ENCODE measurements around the gene SMCO3. TPM values are rescaled to one million over a fixed set of nuclear protein-coding genes. Genes with fewer than 3 reads are reported as not detected.
A peak's percentile ranks its signal among the peaks of the same experiment; 100 is the strongest.

Gene SMCO3
- polyA plus RNA-seq, 12 donors, result 0.05 to 0.39 (median 0.20) TPM; not detected in 3

GRCh38 chr12:14828892-14829291, 14.9 kb upstream of the SMCO3 start:
- no peak for DNase-seq

DNA sequence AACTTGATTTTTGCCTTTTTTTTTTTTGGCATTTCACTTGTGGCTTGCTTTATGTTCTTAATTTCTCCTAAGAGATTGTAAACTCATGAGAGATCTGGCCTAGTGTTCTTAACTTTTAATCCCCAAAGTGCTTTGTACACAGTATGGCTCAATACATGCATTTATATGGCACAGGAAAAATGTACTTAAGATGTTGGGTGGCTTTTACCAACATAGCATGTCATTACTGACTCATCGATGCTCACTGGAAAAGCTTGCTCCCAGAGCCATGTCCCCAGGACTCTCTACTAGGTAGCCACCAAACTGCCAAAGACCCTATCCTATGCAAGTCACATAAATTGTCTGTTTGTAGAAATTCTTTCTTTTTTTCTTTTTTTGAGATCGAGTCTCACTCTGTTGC, 13.1 kb upstream of the SMCO3 start:
- no peak for DNase-seq

- DNase-seq, result no peak
Measured at GRCh38 chr12:14826491-14826890, 12.5 kb upstream of the SMCO3 start.

DNA sequence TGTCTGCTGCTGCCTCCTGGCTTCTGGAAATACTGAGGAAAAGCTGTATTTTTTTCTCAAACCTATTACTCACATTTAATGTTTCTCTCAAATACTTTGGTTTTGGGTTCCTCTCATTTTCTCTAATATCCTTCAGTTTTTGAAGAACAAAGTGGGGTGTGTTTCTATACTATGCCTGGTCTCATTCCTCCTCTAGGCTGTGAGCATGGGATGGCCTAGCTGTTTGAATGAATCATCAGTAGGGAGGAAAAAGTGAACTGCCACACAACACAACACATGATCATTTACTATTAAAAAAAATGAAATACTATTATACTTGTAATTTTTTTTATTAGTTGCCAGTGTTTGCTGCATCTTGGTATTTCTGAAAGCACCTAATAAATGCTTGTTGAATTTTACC, 11.3 kb upstream of the SMCO3 start:
- no peak for DNase-seq

DNA sequence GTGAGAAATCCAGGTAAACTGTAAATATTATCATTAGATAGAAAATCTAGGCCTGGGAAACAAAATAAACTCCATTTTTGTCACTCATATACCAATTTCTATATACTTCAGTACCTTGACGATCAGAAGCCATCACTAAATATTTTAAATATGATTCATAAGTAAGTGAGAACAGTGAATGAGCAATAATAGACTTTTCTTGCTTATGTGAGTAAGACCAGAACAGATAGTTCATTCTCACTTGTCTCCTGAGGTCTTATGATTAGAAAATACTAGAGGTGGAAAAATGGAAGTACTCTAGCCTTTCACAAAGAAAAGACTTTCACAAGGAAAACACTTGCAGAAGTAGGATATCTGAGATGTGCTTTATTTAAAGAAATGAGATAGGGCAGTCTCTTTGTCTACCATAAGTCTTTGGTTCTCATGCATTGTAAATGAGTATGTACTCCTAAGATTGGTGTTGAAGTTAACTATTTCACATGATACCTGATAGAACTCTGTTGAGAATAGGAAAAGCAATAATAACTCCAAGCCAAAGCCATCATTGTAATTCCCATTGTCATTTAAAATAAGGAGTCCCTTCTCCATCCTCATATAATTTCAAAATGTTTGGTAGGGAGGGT, 10.1 kb upstream of the SMCO3 start:
- no peak for DNase-seq

- no peak for DNase-seq
Measured at GRCh38 chr12:14811486-14811885, 2.5 kb downstream of the SMCO3 start.

GRCh38 chr12:14810953-14811483, 3.0 kb downstream of the SMCO3 start:
- DNase-seq, result no peak

DNA sequence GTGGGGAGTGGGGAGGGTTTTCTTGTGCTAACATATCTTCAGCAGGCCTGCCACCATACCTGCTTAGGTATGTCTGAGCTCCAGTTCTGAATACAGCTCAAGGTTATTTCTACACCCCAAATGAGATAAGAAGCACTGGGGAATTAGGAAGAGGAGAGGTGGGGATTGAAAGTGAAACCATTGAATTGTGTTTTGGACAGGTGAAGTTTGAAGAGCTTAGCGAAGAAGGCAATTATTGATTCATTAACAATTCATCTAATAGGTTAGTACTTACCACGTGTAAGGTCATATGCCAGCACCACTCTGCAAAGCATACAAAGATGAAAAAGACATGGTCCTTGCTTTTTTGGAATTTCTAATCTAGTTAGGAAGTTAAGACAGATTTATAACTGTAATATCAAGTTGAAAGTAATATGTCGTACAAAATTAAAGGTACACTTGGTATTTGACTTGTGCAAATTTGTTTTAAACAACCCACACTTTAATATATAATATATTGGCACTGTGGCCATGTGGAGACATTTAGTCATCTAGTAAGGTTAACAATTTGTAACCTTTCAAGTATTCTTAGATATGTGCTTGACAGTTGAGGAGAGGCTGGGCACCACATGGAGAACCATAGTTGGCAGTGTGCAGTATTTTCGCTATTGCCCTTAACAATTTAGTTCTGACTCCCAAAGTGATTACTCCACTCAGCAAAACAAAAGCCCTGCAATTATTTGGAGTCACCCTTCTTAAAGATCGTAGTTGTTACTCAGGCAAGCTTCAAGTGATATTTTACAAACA, 3.6 kb downstream of the SMCO3 start:
- DNase-seq, result no peak

DNA sequence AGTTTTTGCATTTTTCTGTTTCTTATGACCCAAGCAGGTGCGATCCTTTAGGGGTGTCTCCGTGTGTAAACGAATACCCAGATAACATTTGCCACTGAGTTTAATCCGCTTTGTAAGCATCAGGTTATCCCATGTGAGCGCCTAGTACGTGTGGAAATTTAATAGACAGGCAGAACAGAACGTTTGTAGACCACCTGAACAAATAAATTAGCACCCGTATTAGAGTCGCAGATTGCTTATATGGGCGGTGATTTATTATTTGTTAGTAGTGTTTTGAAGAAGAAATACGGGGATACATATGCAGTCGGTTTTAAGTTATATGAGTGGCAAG, 10.2 kb downstream of the SMCO3 start:
- no peak for DNase-seq

DNA sequence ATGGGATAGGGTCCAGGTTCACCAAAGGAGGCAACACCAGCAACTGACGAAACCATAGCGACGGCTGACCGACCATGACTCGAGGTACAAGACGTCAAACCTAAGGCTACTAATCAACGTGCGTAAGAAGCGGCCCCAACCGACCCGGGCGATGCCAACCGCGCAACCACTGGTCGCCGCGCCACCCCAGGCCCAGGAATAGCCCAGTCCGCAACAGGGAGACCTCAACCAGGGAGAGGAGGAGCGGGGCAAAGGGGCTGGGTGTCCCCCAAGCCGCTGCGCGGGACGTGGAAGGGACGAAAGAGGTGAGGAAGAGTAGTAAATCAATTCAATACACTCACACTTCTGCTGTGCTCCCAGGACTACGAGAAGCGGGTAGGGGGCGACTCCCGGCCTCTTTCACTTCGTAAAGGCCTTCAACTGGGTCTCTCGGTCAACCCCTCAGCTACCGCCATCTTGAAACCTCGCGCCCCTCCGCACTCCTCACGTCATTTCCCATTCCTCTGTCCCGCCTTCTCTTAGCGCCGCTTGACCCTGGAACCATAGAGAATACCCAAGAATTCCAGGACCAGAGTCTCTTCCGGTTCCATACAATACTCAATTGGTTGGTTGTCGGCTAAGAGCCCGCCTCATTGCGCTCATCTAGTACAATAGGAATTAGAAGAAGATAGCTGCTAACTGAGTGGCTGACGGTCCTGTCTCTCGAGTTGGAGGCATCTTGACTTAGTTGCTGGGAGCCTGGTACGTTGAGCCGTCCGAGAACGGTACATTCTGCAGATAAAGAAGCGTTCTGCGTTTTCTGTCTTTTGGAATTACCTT, 10.8 kb downstream of the SMCO3 start, which contains the start of the genes C12orf60 and WBP11:
Gene C12orf60, plus strand, starts transcription at position 660 of the 819 bp plus-strand sequence. CDS start 19,266 bp downstream, outside the sequence.
Gene WBP11, minus strand, starts transcription at position 468 of the 819 bp plus-strand sequence. CDS start 2,095 bp downstream, outside the sequence.
- peak; percentile 97 for DNase-seq

- no peak for DNase-seq
Measured at GRCh38 chr12:14802721-14803010, 11.3 kb downstream of the SMCO3 start.

- DNase-seq, result no peak
Measured at GRCh38 chr12:14802247-14802646, 11.7 kb downstream of the SMCO3 start.

DNA sequence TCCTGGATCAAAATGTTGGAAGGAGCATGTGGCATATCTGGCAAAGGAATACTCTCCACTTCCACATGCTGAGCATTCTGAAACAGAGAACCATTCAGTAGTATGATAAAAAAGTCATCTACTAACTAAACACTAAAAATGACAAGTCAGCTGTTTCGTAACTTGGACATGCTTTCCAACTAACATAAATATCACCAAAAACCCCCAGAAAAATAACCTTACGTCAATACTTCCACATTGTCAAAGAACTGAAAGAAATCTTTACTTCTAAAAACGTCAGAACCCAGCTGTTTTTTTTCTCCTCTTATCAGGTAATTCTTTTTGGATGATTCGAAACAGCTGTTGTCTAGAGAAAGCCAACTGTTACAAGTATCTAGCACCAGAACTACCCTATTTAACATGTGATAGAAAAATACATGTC, 18.9 kb downstream of the SMCO3 start:
- no peak for DNase-seq

- no peak for DNase-seq
Measured at GRCh38 chr12:14785568-14785967, 28.4 kb downstream of the SMCO3 start.

DNA sequence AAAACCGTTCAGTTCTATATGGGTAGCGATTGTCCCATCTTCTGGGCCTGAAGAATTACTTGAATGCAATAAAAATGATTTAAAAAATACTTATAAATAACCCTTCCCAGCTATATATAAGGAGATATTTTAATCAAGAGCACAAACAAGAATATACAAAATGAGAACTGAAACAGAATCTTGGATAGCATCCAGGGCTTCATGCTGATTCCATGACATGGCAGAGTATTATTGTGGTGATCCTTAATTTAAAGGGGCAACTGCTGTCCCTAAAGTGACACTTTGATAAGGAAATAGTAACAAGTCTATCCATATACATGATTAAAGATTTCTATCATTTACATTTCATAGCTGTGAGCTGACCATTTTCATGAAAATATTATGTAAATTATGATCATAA, 29.5 kb downstream of the SMCO3 start:
- DNase-seq, result no peak

GRCh38 chr12:14782756-14783155, 31.2 kb downstream of the SMCO3 start:
- no peak for DNase-seq

DNA sequence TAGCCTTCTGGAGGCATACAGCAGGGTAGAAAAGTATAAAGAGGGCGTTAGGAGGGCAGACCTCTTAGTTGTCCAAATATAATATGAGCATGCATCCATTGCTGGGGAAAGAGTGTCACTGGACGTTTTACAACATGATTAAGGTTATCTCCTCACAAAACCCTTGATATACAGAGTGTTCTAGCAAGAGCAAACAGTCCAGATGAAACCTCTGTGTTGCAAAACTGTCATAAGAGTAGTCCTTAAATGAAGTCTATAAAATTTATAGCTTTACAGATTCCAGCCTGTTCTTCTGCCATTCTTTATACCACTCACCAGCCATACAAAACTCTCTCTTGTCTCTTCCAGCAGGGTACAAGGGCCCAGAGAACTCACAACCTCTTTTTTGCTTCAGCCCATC, 32.4 kb downstream of the SMCO3 start:
- DNase-seq, result no peak

DNA sequence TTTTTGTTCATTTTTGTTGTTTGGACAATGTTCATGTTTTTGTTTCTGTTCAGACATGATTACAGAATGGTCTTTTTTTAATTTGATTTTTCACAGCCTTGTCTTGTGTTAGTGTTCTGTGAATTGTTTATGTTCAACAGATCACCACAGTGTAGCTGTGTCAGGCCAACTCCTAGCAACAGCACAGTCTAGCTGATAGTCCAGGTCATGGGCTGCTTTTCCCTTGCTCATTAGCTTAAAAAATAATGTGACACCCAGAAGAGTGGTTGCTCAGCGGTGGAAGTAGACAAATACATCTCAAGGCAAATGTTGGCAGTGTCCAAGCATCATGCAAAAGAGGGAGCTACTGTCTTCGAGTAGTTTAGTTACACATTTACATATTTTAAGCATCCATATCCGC, 33.1 kb downstream of the SMCO3 start:
- DNase-seq, result no peak

DNA sequence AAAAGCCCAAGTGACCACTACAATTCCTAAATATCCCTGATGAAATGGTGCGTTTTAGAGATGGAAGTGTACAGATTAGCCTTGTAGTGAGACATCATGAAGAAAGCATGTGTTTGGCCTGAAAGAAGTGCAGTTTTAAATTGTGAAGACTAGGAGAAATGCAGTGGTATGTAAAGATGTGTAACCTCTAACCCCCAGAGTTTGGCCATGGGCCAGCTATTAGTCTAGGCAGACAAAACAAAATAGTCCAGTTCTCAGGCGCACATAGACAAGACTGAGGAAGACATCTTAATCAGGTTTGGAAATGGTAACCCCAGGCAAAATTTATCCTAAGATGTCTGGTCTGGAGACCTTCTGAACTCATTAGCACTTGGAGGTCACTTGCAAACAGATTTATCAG, 34.1 kb downstream of the SMCO3 start:
- no peak for DNase-seq

DNA sequence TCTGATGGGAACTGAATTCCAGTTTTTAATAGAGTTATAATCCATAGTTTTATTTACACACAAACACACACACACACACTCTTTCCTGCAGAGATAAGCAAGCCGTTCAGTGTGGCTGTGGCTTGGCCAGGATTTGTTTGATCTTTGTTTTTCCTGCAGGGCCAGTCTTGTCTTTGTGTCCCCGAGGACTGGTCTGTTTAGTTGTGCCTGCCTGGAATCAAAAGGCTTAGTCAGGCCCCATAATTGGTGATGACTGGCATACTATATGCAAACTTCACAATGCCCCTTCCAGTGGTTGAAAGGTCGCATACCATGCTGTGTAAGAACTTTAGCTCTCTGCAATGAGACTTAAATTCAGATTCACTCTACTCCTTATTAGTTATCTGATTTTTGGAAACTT, 36.7 kb downstream of the SMCO3 start:
- no peak for DNase-seq

GRCh38 chr12:14776236-14776961, 37.6 kb downstream of the SMCO3 start:
- DNase-seq, result no peak

DNA sequence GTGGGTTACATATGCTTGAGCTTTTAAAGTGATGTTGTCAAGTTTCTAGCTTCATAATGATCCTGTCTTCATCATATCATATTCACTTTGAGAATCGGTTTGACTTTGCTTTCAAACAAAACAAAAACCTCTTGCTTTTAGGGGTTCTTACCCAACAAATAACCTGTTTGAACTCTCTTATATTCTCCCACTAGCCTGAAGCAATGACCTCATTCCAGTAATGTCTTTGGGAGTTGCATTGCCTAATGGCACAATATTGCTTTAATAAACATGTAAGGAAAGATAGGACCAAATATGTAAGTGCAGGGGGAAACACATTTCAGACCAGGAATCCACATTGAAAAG, 38.4 kb downstream of the SMCO3 start:
- DNase-seq, result no peak

Data from muscle of arm (tissue), 12 donors.